Measurements from ENCODE around the gene CACNA2D4.

Gene CACNA2D4

GRCh38 chr12:1917172-1918070 lies 1.0 kb downstream of the CACNA2D4 start:
- DNase-seq: peak; percentile 52

- peak; percentile 48 for DNase-seq
These were observed 1.9 kb downstream of the CACNA2D4 start for GRCh38 chr12:1916371-1917171.

DNA sequence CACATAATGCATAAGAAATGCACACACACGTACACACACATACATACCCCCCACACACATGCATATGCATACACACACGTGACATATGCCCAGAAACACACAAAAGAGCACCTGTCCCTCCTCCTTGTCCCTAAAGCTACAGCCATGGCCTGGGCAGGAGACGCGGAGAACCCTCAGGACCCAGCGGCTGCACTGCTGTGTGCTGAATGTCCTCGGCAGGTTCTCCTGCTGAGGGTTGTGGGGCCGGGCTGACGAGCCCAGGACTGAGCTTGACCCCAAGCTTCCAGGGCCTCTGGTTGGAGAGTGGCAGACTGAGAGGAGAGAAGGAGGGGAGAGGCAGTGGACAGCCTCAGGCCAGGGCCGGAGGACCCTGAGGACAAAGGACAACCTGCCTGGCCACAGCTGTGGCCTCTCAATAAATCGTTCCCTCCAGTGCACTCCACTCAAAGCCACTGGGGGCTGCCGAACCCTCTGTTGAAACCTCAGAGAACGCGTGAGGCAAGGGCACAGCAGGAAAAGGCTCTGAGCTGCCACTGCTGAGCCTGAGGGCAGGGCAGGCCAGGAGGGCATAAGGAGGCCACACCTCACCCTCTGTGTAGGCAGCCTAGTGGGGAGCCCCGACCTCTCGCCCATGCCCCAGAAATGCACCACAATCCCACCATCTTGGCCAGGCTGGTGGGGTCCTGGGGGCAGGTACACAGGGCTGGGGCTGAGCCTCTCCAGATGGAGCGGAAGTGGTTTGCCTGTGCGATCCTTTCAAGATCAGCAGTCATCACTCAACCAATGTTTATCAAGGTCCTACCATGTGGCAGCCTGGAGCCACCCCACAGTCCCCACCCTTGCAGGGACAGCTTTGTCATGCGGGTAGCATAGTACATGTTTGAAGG lies 3.1 kb downstream of the CACNA2D4 start:
- DNase-seq: peak; percentile 54

- DNase-seq: peak; percentile 41
These were observed 4.1 kb downstream of the CACNA2D4 start for GRCh38 chr12:1914114-1914911.

GRCh38 chr12:1913377-1914113 lies 4.9 kb downstream of the CACNA2D4 start:
- peak; percentile 60 for DNase-seq

DNA sequence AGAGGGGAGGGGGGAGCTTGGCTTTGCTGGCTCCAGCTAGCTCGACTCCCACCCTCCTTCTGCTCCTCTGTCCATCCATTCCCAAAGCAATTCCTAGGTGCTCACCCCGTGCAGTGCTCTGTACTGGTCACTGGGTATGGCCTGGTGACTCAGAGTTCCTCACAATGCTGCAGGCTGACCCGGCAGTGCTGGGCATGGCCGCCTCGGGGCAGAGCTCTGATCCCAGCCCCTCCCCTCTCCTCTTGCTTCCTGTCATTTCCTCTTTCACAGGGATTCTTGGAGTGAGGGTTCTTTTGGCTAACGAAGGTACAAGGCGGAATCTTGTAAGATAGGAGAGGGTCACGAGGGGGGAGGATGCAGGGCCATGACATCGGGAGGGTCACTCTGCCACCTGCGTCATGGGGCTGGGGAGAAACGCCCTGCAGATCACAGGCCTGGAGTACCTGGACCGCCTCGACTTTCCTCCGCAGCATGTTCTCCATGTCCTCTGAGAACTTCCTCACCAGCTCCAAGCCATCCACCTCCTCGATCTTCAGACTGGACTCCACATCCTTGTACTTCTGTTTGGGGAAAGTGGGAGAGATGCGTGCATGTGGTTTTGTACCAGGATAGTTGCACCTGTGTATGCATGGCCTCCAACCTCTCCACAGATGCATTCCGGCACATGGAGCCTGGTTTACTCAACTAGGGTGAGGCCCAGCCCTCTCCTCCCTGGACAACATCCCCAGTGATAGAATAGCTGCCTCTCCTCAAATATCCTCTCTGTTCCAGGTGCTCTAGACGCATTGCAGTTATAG lies 5.7 kb downstream of the CACNA2D4 start:
- peak; percentile 90 for DNase-seq

DNA sequence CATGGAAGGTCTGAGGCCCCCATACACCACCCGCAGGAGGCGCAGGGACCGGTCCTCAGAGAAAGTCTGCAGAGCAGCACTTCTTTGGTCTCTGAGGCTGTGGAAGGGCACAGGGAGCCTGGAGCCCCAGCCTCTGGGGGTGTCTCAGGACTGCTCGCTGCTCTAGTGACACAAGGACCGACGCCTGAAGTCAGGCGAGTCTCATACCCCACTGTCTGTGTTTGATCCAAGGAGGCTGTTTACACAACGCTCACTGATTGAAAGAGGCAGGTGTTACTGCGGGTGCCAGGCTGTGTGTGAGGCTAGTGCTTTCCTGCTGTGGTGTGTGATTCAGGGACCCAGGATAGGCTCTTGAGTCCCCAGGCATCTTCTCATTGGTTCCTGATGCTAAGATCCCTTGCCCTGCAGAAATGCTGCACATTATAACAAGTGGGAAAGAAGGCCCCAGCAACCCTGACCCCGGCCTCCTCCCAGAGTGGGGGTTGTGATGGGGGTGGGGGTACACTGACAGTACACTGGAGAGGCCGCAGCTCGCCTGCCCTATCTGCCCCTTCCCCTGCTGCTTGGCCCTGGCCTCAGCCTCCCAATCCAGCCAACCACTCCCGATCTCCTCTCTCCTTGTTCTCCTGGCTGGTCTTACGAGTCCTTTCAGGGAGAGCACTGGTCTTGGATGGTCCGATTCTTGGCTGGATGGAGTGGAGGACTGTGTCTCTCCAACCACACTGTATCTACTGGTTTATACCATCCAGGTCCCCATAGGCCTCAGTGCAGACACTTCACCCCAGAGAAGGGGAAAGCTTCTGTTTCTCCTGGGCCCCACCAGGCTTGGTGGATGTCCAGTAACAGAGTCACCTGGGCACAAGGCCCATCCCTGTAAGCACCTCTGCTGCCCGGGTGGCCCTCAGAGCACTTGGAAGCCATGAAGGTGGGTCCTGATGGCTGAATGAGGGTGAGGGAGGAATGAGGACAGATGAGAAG lies 6.6 kb downstream of the CACNA2D4 start:
- peak; percentile 51 for DNase-seq

GRCh38 chr12:1910468-1910867 lies 8.0 kb downstream of the CACNA2D4 start:
- DNase-seq: no peak

GRCh38 chr12:1908758-1909157 lies 9.7 kb downstream of the CACNA2D4 start:
- DNase-seq: peak; percentile 45

- DNase-seq: peak; percentile 53
These were observed 10.5 kb downstream of the CACNA2D4 start for GRCh38 chr12:1907652-1908611.

DNA sequence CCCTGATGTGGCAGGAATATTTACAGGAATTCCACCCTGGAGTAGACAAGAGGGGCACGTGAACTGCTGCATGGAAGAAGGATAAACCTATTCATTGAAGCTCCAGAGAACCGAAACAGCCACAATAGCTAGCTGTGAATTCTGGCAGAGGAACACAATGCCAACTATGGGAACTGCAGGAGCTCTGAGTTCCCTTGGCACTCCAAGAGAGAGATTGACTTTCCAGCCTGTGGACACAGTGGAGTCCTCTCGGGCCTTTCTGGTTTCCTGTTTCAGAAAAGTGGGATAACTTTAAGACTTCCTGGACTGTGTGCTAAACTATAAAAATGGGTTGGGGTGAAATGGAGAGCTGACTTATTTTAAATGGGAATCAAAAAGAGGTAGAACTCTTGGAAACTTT lies 11.9 kb downstream of the CACNA2D4 start:
- DNase-seq: no peak

DNA sequence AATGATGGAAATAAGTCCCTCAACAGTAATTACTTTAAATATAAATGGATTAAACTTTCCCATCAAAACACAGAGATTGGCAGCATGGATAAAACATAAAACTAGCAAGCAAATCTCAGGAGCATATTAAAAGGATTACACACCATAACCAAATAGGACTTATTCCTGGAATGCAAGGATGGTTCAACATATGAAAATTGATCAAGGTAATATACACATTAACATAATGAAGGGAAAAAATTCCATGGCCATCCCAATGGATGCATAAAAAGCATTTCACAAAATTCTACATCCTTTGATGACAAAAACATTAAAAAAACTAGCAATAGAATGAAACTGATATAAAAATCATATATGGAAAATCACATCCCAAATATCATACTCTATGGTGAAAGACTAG lies 13.6 kb downstream of the CACNA2D4 start:
- DNase-seq: no peak

GRCh38 chr12:1896964-1897363 lies 21.5 kb downstream of the CACNA2D4 start:
- no peak for DNase-seq

- peak; percentile 42 for DNase-seq
These were observed 27.6 kb downstream of the CACNA2D4 start for GRCh38 chr12:1890810-1891209.

DNA sequence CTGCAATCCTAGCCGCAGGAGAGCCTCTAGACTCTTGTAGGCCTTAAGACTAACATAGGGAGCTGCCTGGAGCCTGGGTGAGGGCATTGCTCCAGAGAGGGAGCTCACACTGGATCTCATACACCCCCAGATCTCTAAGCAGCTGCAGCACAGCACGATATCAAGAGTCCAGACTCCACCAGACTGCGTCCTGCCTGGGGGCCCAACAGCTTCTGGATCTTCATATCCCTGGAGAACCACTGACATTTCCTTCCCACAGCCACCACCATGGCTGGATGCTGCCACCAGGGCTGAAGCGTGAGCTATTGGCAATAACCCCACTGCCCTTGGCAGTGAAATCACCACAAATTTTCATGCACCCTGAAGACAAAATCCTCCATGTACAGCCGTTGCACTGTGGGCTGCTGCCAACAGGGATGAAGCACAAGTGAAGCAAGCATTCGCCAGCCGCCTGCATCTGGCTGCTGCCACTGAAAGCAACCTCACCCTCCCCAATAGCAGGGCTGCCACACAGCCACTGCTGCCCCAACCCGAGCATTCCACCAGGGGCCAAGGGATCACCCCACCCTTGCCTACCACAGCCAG lies 28.2 kb downstream of the CACNA2D4 start:
- peak; percentile 43 for DNase-seq

DNA sequence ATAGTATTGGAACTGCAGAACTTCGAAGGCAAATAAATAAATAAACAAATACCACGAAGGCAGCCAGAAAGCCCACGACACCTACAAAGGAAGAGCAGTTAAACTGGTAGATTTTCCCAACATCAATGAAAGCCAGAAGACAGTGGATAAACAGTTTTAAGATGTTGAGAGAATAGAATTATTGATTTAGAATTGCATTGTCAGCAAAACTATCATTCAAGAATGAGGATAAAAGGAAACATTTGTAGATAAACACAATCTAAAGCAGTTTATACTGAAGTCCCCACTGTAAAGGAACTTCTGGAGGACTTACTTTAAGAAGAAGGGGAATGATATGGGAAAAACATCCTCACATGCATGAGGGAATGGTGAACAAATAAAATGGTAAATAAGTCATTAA lies 29.5 kb downstream of the CACNA2D4 start:
- no peak for DNase-seq

DNA sequence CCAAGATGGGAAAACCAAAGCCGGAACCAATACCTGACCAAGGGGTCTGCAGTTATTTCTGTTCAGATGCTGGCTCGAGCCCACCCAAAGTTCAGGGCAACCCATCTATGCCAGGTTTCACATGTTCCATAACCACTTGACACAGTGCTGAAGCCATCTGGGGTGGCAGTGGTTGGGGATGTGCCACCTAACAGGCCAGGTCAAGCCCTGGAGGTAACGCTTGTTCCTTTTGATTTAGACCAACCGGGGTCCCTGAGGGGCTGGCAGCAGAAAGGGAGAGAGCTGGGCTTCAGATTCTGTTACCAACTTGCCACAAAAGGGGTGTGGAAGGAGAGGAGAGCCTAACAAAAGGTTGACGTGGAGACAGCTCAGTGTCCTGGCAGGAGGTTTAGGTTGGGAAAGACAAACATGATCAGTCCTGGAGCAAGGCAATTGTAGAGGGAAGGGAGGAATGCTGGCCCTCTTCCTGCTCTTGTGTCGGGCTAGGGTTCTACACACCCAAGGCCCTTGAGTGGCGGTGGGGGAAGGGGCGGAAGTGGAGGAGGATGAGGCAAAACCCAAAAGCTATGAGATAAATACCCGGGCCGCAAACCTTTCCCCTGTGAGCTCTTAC lies 31.9 kb downstream of the CACNA2D4 start:
- DNase-seq: no peak

Measured in islet precursor cell (in vitro differentiated cells).